GM21737 (cell line): Measurements from ENCODE around the gene ZNF207.
"Not testable (repeated sequence)": the region's sequence is repeated elsewhere in the genome, so short reads cannot be mapped to it uniquely, and the experiment has no call there.

Experiments
- ATAC-seq: cut with Tn5 transposase; IDR thresholded peaks from one replicate; pipeline ENCODE4 v1.9.1; 2021; ENCODE audit warnings: mild to moderate bottlenecking, moderate library complexity; ENCODE audit not compliant: unreplicated experiment

Gene ZNF207

DNA sequence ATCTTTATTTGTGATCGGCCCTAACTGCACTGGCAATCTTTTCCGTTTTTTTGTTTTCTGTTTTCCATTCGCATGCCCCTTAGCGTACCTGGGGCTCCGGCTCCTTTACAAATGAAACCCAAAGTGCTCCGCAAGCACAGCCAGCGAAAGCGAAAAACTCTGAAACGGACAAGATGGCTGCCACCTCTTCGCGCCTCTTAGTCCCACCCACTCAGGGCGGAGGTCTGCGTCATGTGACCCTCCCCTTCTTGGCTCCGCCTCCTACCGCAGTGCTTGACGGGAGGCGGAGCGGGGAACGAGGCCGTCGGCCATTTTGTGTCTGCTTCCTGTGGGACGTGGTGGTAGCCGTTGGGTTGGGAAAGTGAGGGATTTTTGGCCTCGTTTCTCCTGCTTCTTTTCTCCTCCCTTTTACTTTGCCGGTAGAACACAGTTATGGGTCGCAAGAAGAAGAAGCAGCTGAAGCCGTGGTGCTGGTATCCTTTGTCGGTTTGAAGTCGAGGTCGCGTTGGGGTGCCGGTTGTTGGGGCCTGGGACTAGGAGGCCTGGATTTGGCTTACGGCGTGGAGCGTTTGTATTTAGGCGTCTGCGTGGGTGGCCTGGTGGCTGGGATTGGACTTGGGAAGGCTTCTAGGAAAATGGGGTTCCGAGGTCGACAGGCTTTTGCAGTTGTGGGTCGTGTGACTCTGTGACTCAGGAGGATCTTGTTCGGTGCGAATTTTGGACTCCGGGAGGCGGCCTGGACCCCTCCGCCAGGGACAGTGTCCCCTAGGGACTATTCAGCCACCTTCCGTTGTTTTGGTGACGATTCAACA lies at the start of gene ZNF207:
Gene ZNF207 (plus strand): TSS at position 304 of the 812 bp plus-strand sequence. CDS start 129 bp downstream, at position 433.
- peak; percentile 96 for ATAC-seq

- no peak for ATAC-seq
Observed at GRCh38 chr17:32302037-32302436, 47.9 kb upstream of the ZNF207 start.

GRCh38 chr17:32302860-32303649 lies 46.9 kb upstream of the ZNF207 start:
- ATAC-seq: no peak

DNA sequence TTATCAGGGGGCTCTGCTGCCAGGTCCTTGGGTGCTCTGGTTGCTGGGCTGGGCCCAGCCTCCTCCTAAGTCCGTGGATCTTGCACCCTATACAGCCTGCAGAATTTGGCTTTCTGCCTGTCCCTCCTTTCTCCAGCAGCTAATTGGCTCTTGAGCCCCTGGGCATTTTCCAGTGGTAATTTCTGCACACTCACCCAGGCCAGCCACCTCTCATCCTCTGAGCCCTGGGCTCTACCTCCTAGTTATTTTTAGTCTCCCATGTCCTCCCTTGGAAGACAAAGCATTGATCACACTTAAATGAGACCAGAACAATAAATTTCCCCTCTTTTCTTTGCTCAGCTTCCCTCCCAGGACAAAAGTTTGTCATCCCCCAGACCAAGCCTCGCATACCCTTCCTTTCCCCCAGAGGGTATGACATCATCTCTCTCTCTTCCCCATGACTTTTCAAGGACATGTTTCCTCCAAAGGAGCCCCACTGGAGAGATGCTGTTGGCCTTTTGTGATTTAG lies 46.1 kb upstream of the ZNF207 start:
- no peak for ATAC-seq

DNA sequence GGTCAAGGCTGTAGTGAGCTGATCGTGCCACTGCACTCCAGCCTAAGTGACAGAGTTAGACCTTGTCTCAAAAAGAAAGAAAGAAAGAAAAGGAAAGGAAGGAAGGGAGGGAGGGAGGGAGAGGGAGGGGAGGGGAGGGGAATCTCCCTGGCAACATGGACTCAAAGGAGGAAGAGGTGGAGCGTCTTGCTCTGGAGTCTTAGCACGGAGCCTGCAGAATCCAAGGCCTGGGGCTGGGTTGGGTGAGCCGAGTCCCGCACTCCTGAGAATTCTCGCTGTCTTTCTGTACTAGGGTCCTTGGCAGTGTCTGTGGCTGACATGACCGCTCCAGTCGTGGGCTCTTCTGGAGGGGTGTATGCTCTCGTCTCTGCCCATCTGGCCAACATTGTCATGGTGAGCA lies 44.9 kb upstream of the ZNF207 start:
- ATAC-seq: no peak

- ATAC-seq: no peak
Observed at GRCh38 chr17:32307658-32308057, 42.3 kb upstream of the ZNF207 start.

- no peak for ATAC-seq
Observed at GRCh38 chr17:32311028-32311536, 38.9 kb upstream of the ZNF207 start.

GRCh38 chr17:32314636-32315035 lies 35.3 kb upstream of the ZNF207 start:
- no peak for ATAC-seq

- ATAC-seq: no peak
Observed at GRCh38 chr17:32315171-32315570, 34.8 kb upstream of the ZNF207 start.

GRCh38 chr17:32316653-32317052 lies 33.3 kb upstream of the ZNF207 start:
- not testable (repeated sequence) for ATAC-seq

DNA sequence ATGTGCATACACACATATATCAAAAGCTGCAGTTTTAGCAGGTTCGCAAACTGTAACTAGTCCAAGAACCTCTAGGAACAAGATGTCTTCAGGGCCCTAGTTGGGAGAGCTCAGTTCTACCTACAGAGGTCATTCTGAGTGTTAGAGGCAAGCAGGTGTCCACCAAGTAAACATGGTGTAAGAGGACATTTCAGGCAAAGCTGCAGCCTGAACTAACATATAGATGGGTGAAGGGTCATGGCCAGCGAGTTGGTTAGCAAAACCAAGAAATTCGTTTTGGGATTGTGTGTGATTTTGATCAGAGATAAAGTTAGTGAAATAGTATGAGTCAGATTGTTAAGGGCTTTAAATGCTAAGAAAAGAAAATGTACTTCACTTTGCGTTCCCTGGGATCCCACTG lies 32.6 kb upstream of the ZNF207 start:
- no peak for ATAC-seq

GRCh38 chr17:32318071-32318470 lies 31.9 kb upstream of the ZNF207 start:
- ATAC-seq: no peak

- ATAC-seq: peak; percentile 66
Observed at GRCh38 chr17:32319548-32319905, 30.4 kb upstream of the ZNF207 start.

- not testable (repeated sequence) for ATAC-seq
Observed at GRCh38 chr17:32320080-32320479, 29.9 kb upstream of the ZNF207 start.

DNA sequence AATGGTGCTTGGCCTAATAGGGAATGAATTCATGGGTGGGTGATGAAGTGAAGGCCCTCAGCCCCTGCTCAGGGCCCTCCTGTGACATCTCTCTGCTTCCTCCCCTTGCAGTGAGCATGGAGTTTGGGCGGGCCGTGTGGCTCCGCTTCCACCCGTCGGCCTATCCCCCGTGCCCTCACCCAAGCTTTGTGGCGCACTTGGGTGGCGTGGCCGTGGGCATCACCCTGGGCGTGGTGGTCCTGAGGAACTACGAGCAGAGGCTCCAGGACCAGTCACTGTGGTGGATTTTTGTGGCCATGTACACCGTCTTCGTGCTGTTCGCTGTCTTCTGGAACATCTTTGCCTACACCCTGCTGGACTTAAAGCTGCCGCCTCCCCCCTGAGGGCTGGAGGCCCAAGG lies 29.1 kb upstream of the ZNF207 start:
- no peak for ATAC-seq

DNA sequence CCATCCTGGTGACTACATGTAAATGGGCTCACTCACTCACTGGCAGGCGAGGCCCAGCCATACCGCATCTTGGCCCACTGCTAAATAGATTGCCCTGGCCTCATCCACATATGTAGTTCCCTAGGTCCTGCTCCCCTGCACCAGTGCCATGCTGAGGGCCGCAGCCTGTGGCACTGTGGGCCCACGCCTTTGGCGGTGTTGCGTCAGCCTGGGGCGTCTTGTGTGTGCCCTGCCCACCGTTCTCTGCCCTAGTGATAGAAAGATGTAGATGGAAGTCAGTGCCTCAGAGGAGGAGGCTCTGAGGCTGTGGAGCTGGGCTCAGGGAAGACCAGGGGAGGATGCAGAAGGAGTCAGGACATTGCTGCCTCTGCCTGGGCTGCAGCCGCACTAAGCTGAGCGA lies 26.9 kb upstream of the ZNF207 start:
- ATAC-seq: no peak

GRCh38 chr17:32323811-32324491 lies 26.0 kb upstream of the ZNF207 start:
- no peak for ATAC-seq

- ATAC-seq: no peak
Observed at GRCh38 chr17:32327911-32328310, 22.0 kb upstream of the ZNF207 start.

- no peak for ATAC-seq
Observed at GRCh38 chr17:32330147-32330546, 19.8 kb upstream of the ZNF207 start.

DNA sequence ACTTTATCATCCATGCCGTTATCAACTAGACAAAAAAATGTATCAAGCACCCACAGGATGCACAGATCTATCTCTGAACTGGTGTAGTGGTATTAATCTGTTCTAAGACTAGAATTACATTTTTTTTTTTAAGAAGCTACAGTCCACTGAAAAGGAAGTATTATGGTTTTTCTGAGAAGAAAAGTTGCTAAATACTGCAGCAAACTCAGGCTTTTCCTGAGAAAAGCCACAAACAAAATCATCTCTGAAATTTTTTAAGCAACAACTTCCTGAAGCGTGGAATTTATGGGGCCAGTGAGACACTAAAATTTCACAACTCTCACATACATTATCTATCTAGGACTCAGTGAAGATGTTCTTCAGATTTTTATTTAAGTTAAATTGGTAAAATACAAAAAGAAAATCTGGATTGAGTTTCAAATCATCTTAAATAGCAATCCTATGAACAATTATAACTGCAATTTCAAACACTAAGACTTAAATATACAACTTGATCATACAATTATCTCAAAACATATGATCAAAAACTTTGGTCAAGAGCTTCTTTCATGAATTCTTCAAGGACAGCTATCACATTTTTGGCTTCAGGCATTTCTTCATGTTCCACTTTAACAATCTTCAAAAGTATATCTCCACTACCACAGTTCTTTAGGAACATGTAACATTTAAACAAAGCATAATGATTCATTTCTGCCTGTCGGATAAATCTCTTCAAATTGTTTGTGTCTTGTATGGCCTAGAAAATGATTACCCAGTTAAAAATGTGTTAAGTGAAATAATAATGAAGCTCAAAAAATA lies 18.5 kb upstream of the ZNF207 start:
- no peak for ATAC-seq
